ENCODE results near the gene SAMD1.

Gene SAMD1

GRCh38 chr19:14112809-14113385, 22.3 kb upstream of the SAMD1 start:
- no peak for DNase-seq

- no peak for DNase-seq
Measured at GRCh38 chr19:14112051-14112808, 21.7 kb upstream of the SAMD1 start.

GRCh38 chr19:14111486-14111885, 20.9 kb upstream of the SAMD1 start:
- no peak for DNase-seq

GRCh38 chr19:14110650-14111049, 20.1 kb upstream of the SAMD1 start:
- no peak for DNase-seq

- no peak for DNase-seq
Measured at GRCh38 chr19:14107581-14108461, 17.3 kb upstream of the SAMD1 start.

GRCh38 chr19:14106840-14107239, 16.3 kb upstream of the SAMD1 start:
- DNase-seq, result no peak

- no peak for DNase-seq
Measured at GRCh38 chr19:14105680-14106079, 15.1 kb upstream of the SAMD1 start.

GRCh38 chr19:14103310-14103709, 12.8 kb upstream of the SAMD1 start:
- DNase-seq, result no peak

- DNase-seq, result no peak
Measured at GRCh38 chr19:14102756-14103155, 12.2 kb upstream of the SAMD1 start.

GRCh38 chr19:14102102-14102696, 11.6 kb upstream of the SAMD1 start:
- no peak for DNase-seq

- no peak for DNase-seq
Measured at GRCh38 chr19:14101003-14101545, 10.5 kb upstream of the SAMD1 start.

- DNase-seq, result no peak
Measured at GRCh38 chr19:14097532-14098151, 7.1 kb upstream of the SAMD1 start.

- no peak for DNase-seq
Measured at GRCh38 chr19:14096272-14096992, 5.9 kb upstream of the SAMD1 start.

GRCh38 chr19:14094854-14095253, 4.3 kb upstream of the SAMD1 start:
- no peak for DNase-seq

GRCh38 chr19:14093117-14093823, 2.7 kb upstream of the SAMD1 start:
- DNase-seq, result no peak

- no peak for DNase-seq
Measured at GRCh38 chr19:14091813-14092462, 1.4 kb upstream of the SAMD1 start.

- DNase-seq, result no peak
Measured at GRCh38 chr19:14091081-14091812, 696 bp upstream of the SAMD1 start.

GRCh38 chr19:14089662-14090508, 666 bp downstream of the SAMD1 start:
- DNase-seq, result no peak

- DNase-seq, result no peak
Measured at GRCh38 chr19:14089412-14089661, 1.2 kb downstream of the SAMD1 start.

Data from cerebellar nuclear complex (tissue), 1 donor.